Uterus (tissue), 4 donors: ENCODE results near the gene MAGI2. TPM values are rescaled to one million over a fixed set of nuclear protein-coding genes. Genes with fewer than 3 reads are reported as not detected.

Source experiments
- DNase-seq, 2 donors: peaks; one replicate each; pipeline ENCODE4 v3.0.0-alpha.2; 2019 to 2020
- H3K27ac ChIP-seq, 2 donors: fragments of 200-600 bp; sonication (generic); 1 replicate in 1 of 2; 2 replicates in 1 of 2; pipeline ENCODE4 v1.5.1; 2016 to 2018
- H3K27me3 ChIP-seq, 2 donors: fragments of 200-600 bp; sonication (generic); one replicate each; pipeline ENCODE4 v1.5.1; 2018 to 2019; ENCODE audit warnings: control low read depth in 1 of 2
- H3K36me3 ChIP-seq, 2 donors: fragments of 200-600 bp; sonication (generic); one replicate each; pipeline ENCODE4 v1.5.1; 2019; ENCODE audit warnings: control low read depth in 1 of 2
- H3K4me1 ChIP-seq, 2 donors: fragments of 200-600 bp; sonication (generic); one replicate each; pipeline ENCODE4 v1.5.1; 2018 to 2019; ENCODE audit warnings: control low read depth in 1 of 2
- H3K4me3 ChIP-seq, 2 donors: fragments of 200-600 bp; sonication (generic); 1 replicate in 1 of 2; 2 replicates in 1 of 2; pipeline ENCODE4 v1.5.1; 2018 to 2019; ENCODE audit warnings: mild to moderate bottlenecking in 1 of 2
- H3K9me3 ChIP-seq, 2 donors: fragments of 200-600 bp; sonication (generic); one replicate each; pipeline ENCODE4 v1.5.1; 2019; ENCODE audit warnings: control low read depth in 1 of 2
- CTCF ChIP-seq, 4 experiments: fragments of 200-600 bp in 2 of 4; fragments of 450-650 bp in 2 of 4; sonication (generic) in 2 of 4; IDR thresholded peaks; one replicate each; pipeline ENCODE4 v1.5.1; 2016 to 2019; ENCODE audit warnings: antibody characterized with exemption in 4 of 4, mild to moderate bottlenecking in 2 of 4, moderate library complexity in 1 of 4
- POLR2A ChIP-seq, 2 donors: fragments of 450-650 bp; IDR thresholded peaks; one replicate each; pipeline ENCODE4 v1.6.1; 2016; ENCODE audit warnings: antibody characterized with exemption in 2 of 2, mild to moderate bottlenecking in 1 of 2, moderate library complexity in 1 of 2
- intact Hi-C: fragments of 100-400 bp; cut with DNase I; formaldehyde crosslinking; loops from one replicate; pipeline ENCODE4 v1.15.1; 2023; ENCODE audit warnings: low total_unique reads
- total RNA-seq, 4 donors: library from RNA; depleted of rRNA in 3 of 4; stranded (reverse); fragments of >200 nt in 3 of 4; gene quantifications; one replicate each; pipeline versions ENCODE4 v1.1.0 to v1.2.4, GENCODE V29; 2014 to 2023
- donor health status: DM: yes; HTN: yes; CAD: no.

The MAGI2 gene
- total RNA-seq, 4 donors from 2014 or later: 5.3 to 23.2 (median 13.8) TPM

- no peaks in the 10 kb centered on the region for H3K4me1 ChIP-seq
- TF ChIP-seq POLR2A (IDR thresholded peaks at IDR 0.05) (no peak), CTCF (IDR thresholded peaks at IDR 0.05) (no peak)
- no peaks in the 10 kb centered on the region for H3K27me3 ChIP-seq
- no peaks in the 10 kb centered on the region for H3K36me3 ChIP-seq
- intact Hi-C loops: no loop called here
- no peak overlapping the region for H3K4me3 ChIP-seq
- no peak overlapping the region for H3K27ac ChIP-seq
- H3K9me3 ChIP-seq: no peaks in the 10 kb centered on the region
- no peak for DNase-seq
Observed at GRCh38 chr7:78686189-78686588, 767.3 kb downstream of the MAGI2 start.

GRCh38 chr7:78684201-78684600 lies 769.3 kb downstream of the MAGI2 start:
- intact Hi-C loops: no loop called here
- Histone ChIP-seq H3K4me1 (no peaks in the 10 kb centered on the region), H3K4me3 (no peak overlapping the region), H3K36me3 (no peaks in the 10 kb centered on the region), H3K27ac (no peak overlapping the region), H3K9me3 (no peaks in the 10 kb centered on the region), H3K27me3 (no peaks in the 10 kb centered on the region)
- no peak for DNase-seq
- TF ChIP-seq CTCF (IDR thresholded peaks at IDR 0.05) (no peak), POLR2A (IDR thresholded peaks at IDR 0.05) (no peak)

DNA sequence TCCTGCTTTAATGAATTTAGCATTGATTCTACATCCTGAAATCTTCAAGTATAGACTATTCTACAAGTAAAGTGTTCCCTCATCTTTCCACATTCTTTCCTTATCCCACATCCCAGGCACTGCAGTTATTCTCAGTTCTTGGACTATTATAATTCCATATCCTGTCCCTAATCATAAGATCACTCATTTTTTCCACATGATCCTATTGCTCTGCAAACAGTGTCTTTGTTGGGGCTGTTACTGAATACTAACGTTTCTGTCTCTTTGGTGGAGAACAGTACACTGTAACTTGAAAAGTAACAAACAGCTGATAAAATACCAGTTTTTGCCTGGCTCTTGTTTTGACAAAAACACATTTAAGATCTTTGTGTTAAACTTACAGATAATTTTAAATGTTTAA lies 769.9 kb downstream of the MAGI2 start:
- H3K27me3 ChIP-seq: no peaks in the 10 kb centered on the region
- H3K9me3 ChIP-seq: no peaks in the 10 kb centered on the region
- TF ChIP-seq CTCF (IDR thresholded peaks at IDR 0.05): no peak
- TF ChIP-seq POLR2A (IDR thresholded peaks at IDR 0.05): no peak
- H3K36me3 ChIP-seq: no peaks in the 10 kb centered on the region
- no peak for DNase-seq
- no peak overlapping the region for H3K4me3 ChIP-seq
- H3K27ac ChIP-seq: no peak overlapping the region
- intact Hi-C loops: no loop called here
- no peaks in the 10 kb centered on the region for H3K4me1 ChIP-seq

- H3K9me3 ChIP-seq: no peaks in the 10 kb centered on the region
- no peaks in the 10 kb centered on the region for H3K27me3 ChIP-seq
- intact Hi-C loops: no loop called here
- no peaks in the 10 kb centered on the region for H3K4me1 ChIP-seq
- no peaks in the 10 kb centered on the region for H3K36me3 ChIP-seq
- TF ChIP-seq CTCF (IDR thresholded peaks at IDR 0.05) (no peak), POLR2A (IDR thresholded peaks at IDR 0.05) (no peak)
- no peak overlapping the region for H3K27ac ChIP-seq
- H3K4me3 ChIP-seq: no peak overlapping the region
- no peak for DNase-seq
Observed at GRCh38 chr7:78679112-78679876, 774.2 kb downstream of the MAGI2 start.

DNA sequence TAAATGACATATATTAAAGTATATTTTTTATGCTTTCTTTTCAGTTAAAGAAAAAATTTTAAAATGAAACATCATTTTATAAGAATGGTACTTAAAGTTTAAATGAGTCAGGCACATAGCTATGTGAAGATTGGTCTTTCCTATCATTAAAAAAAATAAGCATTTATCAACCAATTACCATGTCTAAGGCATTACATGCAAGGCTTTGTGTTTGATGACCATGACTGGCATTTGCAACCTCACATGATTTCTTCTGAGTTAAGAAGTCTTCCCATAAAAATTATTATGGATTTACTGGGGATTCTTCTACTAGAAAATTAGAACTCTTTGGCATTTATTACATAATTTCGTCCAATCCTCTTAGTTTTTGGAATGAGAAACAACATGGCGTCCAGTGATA lies 776.1 kb downstream of the MAGI2 start:
- intact Hi-C loops: no loop called here
- no peak overlapping the region for H3K4me3 ChIP-seq
- no peaks in the 10 kb centered on the region for H3K36me3 ChIP-seq
- H3K27ac ChIP-seq: no peak overlapping the region
- no peaks in the 10 kb centered on the region for H3K27me3 ChIP-seq
- DNase-seq: no peak
- H3K9me3 ChIP-seq: no peaks in the 10 kb centered on the region
- H3K4me1 ChIP-seq: no peaks in the 10 kb centered on the region
- TF ChIP-seq CTCF (IDR thresholded peaks at IDR 0.05) (no peak), POLR2A (IDR thresholded peaks at IDR 0.05) (no peak)
